HG03575 (cell line): ENCODE measurements around the gene MAPKAPK2.

ENCODE experiments used
- ATAC-seq: cut with Tn5 transposase; IDR thresholded peaks from one replicate; pipeline ENCODE4 v1.9.1; 2021; ENCODE audit not compliant: unreplicated experiment, insufficient number of reproducible peaks, low FRiP score; ENCODE audit errors: extremely low read depth

The MAPKAPK2 gene

DNA sequence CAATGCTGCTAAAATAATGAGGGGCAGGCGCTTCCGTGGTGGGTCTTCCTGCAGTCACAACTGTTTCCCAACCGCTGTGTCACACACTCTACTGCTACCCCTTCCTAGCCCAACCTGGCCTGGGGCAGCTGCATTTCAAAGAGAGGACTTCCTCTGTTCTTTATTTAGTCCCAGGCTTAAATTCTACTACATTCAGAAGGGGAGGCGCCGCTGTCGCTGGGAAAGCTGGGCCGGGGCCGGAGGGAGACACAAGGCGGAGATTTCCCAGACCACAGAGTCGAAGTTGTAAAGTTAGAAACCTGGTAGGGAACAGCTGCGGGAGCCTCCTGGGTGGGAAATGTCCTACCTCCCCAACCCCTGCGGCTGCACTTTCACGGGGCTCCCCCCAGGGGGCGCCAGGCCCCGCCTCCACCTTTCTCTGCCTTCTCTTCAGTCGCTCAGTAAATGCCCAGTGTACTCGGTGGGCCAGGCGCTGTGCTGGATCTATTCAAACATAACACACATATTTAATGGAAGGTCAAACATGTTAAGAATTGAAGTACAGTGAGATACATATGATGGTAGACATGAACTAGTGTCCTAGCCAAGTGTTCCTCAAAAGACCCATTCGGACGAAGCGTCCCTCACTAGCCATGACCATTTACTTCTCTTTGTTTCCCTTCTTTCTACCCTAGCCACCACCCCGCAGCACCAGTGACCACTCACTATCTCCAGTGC lies 26.3 kb upstream of the MAPKAPK2 start:
- no peak for ATAC-seq

DNA sequence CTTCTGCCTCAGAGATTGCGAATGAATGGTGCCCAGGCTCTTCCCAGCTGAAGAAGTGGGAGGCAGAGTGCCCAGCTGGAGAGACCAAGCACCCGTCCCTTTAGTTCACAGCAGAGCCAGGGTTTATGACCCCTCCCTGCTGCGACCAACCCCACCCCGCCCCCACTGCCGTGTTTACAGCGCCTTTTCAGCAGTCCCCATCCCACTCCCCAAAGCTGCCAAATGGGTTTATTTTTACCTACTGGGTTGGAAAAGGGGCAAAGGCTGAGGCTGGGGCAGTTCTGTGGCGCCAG lies 25.8 kb upstream of the MAPKAPK2 start:
- no peak for ATAC-seq

DNA sequence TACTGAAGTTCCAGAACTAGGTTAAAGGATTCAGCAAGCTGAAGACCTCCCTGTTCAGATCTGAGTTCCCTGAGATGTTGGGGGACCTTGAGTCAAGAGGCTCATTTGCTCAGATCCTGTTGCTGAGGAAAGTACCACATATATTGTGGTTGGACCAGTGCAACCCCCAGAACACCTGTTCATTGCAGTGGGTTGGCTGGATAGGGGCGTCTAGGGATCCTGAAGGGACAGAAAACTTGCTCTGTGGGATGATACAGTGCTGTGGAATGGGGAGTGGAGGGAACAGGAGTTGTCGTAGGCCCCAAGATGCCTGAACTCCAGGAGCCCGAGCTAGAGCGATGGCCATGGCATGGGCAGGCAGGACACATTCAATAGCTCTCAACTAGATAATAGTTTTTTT lies 24.6 kb upstream of the MAPKAPK2 start:
- no peak for ATAC-seq

DNA sequence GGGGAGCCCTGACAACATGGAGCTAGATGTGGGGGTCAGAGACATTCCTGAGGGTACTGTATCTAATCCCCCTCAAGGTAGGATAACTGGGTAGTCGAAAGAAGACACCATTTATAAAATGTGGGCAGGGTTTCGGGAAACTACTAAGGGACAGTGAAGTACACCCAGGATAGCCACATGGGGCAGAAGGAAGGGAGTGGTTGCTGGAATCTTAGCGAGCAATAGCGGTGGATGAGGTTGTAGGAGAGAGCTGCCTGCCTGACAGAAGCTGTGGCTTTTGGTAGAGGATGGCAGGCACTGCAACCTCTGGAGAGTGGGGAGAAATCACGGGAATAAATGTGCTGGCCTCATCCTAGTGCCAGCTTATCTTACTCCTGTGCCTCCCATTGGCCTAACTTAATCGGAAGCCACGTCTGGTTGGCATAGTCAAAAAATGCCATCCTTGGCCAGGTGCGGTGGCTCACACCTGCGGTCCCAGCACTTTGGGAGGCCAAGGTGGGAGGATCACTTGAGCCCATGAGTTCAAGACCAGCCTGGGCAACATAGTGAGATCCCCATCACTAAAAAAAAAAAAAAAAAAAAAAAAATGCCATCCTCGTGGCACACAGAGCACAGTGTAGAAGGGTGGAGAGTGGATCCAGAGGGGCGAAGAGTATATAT lies 23.4 kb upstream of the MAPKAPK2 start:
- no peak for ATAC-seq

DNA sequence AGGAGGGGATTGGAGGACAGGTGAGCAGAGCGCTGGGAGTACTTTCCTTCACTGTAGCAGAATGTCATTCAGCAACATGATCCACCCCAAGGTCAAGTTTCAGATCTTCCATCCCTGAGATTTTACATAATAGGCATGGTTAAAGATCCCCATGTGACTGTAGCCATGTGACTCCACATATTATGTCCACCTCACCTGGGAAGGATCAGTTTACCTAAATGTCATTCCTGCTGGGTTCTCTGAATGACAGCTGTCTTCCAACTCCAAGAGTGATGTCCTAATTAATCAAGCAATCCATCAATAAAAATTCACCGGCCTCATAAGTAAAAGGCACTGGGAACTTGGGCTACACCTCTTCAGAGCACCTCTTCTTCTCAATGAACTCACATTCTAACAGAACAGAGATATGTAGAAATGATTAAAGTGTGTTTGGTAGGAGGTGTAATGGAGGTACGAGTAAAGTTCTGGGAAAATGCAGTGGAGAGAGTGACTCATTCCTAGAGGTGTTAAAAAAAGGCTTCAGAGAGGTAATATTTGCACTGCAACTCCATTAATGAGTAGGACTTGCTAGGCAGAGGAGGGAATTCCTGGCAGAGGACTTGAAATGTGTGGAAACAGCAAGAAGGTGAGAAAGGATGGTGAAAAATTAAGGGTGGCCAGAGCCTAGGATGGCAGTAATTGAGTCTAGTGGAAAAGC lies 22.2 kb upstream of the MAPKAPK2 start:
- ATAC-seq = no peak

DNA sequence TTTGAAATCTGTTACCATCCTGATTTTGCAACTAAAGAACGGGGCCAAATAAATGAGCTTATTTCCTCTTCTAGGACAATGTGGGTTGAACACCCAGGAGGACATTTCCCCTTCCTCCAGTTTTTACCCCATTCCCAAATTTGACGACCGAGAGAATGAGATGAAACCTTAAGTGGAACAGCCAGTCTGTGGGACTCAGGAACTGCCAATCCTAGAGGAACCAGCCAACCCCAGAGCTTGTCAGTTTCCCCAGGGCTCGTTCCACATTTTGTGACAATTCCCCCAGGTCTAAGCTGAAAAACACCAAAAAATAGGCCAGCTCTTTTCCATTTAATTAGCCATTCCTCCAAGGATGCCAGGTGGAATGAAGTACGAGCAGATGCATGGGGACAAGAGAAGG lies 21.3 kb upstream of the MAPKAPK2 start:
- ATAC-seq = no peak

DNA sequence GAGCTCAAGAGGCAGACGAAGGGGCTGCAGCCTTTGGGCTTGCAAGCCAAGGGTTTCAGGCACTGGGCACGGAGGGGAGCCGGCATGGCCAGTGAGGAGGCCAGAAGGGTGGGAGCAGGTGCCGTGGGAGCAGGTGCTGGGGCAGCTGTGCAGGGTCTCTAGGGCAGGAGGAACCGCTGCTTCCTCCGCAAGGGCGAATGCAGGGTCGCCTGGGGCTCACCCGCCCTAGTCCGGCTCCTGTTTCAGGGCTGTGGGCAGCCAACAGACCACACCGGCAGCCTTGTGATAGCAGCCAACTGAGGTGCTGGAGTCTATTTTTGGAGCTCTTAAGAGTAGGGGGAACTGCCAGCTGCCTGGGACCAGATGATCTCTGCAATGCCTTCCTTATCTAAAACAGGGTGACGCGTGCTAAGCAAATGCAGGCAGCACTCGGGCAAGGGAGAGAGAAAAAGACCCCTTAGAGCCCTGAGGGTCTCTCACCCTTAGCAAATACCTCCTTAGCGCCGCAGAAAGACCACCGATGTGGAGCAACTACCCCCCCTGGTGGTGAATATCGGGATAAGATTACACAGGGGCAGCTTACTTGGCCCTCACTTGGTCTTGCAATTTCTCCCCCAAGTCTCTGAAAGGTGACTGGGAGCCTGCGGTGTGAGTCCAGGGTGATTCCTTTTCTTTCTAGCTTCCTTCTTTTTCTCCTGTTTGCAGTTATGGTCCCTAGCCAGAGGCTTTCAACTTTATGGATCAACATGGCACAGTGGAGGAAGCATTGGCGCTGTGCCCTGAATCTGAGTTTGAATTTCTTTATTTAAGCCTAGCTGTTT lies 20.7 kb upstream of the MAPKAPK2 start:
- no peak for ATAC-seq

DNA sequence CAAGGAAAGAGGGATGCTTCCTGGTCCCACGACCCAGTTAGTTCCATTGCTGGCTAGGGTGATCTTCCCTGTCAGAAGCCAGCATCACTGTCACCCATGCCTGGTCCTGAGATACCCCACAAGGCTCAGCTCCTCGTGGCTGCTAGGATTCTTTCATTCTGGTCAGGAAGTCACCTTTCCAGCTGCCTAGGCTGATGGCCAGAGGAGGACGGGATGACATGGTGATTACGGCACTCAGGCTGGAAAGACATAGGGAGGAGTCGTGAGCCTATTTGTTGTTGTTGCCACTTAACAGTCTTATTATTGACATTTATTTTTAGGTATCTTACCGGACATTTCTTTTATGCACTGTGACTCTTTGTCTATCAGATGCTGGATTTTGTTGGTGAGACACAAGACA lies 20.0 kb upstream of the MAPKAPK2 start:
- no peak for ATAC-seq

DNA sequence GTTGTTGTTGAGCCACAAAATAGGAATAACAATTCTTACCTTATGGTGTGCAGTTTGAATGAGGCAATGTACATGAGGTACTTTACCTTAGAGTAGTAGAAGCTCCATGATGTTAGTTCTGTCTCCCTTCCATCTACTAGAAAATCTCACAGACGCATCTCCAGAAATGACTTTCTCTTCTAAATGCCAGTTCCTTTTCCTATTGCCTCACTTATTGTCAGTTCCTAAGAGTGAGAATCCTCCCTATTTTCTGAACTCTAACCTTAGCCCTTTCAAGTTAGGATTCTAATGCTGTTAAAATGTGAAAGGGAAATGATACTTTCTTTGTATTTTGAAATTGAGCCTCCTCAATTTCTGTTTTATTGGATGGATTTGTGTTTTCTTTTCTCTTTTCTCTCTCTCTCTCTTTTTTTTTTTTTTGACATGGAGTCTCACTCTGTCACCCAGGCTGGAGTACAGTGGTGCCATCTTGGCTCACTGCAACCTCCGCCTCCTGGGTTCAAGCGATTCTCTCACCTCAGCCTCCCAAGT lies 18.6 kb upstream of the MAPKAPK2 start:
- ATAC-seq = no peak

DNA sequence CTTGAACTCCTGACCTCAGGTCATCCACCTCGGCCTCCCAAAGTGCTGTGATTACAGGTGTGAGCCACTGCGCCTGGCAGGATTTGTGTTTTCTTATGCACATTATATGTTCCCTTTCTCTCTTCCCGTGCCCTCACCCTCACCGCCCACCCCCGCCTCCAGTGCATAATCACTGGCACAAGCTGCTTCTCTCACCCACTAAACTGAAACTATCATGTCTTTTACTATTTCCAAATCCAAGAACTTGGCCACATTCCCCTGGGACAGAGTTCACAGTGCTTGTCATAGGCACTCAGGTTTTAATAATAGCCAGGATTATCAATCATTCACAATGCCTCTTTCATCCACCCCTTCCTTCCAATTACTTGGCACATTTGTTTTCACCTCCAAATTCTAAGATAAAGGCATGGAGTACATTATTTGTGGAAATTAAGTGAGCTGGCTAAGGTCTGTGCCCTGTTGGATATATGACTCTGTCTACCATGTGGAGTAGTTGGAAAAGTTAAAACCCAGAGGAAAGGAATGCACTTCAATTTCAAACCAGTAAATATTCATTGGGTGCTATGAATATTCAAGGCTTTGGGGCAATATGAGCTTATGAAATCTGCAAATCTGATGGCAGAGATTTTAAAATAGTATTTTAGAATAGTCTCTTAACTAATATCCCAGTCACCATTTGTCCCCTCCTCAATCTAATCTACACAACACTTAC lies 17.6 kb upstream of the MAPKAPK2 start:
- no peak for ATAC-seq

DNA sequence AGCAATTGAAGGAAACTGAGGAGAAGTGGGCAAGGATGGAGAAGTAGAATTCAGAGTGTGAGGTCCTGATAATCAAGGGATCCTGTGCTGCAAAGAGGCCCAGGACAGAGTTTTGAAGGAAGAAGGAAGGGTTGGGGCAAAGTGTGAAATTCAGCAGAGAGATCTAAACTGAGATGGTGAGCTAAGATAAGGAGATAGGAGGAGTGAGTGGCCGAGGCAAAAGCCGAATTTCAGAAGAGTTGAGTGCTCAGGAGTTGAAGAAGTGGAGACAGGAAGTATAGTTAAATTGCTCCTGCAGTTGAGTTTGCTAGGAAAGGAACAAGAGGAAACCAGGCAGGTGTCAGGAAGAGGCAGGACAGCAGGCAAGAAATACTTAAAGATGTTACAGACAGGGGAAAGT lies 16.4 kb upstream of the MAPKAPK2 start:
- no peak for ATAC-seq

DNA sequence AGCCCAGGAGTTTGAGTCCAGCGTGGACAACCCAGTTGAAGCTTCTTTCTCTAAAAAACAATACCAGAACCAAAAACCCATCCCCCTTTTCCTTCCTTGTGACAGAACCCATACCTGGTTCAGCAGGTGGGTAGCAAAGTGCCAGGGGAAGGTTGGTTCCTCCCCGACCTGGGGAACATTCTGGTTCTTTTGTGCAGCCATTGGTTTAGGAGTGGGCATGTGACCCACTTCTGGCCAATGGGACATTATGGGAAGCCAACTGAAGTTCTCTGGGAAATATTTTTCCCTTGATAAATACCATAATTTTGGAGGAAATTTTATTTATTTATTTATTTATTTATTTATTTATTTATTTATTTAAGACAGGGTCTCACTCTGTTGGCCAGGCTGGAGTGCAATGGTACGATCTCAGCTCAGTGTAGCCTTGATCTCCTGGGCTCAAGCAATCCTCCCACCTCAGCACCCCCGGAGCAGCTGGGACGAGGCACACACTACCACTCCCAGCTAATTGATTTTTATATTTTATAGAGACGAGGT lies 15.8 kb upstream of the MAPKAPK2 start:
- ATAC-seq = no peak

DNA sequence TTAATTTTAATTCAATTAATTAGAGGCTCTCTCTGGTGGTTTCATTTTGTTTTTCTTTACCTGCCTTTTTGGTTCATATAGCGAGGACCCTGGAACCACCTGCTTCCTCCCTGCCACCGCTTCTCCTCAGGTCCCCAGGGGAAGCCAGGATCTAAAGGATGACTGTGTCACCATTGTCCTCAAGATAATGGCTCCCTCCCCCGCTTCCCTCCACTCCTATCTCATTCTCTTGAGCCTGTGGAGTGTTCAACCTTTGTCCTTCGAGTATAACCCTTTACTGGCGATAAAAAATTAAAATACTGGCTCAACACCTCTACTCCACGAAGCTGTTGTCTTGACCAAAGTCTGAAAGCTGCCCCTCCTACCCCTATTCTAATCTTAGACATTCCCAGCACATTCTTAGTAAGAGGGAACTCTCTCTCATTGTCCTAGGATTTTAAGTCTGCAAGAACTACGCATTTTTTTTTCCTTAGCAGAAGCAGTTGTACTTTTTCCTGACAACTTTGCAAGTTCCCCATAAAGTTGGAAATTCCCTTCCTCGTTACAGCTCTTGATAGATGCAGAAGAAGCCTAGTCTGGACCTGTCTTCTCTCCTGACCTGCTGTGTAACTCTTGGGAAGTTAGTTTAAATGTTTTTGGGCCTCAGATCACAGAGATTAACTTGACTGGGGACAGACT lies 12.6 kb upstream of the MAPKAPK2 start:
- ATAC-seq = no peak

DNA sequence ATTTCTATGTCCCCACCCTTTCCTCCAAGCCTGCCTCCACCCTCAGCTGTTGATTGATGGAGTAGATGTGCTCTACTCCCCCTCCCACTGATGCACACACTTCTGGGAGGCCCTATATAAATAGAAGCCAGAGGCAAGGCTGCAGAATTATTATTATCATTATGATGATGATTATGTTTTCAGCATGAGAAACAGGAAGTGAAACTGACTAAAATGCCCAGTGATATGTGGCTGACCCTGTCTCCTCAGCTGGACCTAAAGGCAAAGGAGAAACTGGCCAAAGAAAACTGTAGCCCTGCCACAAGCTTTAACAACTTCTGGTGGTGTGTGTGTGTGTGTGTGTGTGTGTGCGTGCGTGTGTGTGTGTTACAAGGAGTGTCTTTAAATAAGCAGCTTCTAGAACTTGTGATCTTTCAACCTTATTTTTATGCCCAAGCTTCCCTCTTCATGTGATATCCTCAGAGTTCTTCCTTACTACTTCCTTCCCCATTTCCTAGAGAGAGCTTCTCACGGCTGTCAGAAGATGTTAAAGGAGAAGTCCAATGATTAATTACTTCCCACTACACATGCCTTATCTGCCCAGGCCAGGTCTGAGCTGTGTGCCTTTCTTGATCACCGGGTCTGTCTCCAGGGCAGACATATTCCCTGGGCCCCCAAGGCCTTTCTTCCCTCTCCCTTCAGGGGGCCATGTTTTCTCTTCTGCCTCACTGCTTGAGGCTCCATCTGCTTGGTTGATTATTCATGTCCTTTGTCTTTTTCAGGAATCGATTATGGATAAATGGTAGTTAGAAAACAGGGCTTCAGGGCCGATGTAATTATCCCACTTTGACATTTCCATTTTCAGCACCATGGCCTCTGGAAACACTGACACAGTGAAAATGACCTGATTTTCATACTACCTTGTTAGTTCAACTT lies 11.6 kb upstream of the MAPKAPK2 start:
- ATAC-seq = no peak

DNA sequence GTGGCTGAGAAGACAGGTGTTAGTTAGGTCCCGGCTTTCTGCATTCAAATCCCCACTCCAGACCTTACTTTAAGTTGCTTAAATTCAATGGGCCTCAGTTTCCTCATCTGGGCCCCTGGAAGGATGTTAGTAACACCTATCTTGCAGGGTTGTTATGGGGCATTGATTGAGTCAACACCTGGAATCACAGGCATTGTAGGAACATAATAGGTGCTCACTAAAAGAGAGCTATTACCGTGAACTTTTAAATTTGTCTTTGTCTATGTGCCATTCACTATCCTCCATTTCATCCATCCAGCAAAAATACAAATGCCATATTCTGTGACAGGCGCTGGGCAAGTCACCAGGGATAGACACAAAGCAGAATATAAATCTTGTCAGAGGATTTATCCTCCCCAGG lies 10.5 kb upstream of the MAPKAPK2 start:
- ATAC-seq = no peak

DNA sequence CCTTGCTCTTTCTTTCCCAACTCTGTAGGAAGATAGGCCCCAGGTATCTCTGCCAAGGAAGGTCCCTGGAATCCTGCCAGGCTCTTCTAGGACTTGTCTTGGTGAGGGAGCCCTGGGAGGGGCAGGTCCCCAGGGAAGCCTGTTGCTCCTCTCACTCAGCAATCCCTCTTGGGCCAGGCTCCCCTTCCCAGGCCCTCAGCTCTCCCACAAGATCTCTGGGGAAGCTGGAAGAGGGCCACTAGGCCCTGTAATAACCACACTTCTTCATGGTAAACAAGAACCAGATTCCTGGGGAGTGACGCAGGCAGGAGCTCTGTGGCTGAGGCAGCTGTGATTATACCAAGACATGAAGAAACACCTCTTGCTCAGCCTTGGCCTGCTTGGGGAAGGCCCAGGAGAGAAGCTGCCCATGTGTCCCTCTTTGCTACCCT lies 9.9 kb upstream of the MAPKAPK2 start:
- no peak for ATAC-seq

DNA sequence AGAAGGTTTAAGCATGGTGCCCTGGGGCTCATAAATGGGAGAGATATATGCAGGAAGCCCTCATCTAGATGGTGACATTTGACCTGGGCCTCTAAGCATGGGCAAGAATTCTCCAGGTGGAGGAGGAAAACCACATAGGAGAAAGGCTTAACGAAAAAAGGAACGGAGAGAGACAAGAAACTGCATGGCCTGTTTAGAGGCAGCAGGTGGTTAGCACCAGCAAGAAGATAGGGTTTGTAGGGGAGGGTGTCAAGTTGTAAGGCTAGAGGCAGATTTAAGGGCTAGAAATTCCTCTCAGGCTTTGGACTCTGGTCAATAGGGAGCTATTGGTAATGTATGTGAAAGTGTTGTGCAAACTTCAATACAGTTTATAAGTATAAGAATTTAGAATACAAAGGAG lies 8.2 kb upstream of the MAPKAPK2 start:
- no peak for ATAC-seq
